NT2/D1 (cell line): Measurements from ENCODE around the gene MGST2.

Experiments used
- DNase-seq: peaks from one replicate; pipeline ENCODE4 v3.0.0-alpha.2; 2011; ENCODE audit warnings: low read depth, low spot score
- H3K27me3 ChIP-seq: 2 replicates; pipeline ENCODE4 v1.6.0; 2011; ENCODE audit warnings: mild to moderate bottlenecking; ENCODE audit not compliant: insufficient read length, insufficient read depth
- H3K36me3 ChIP-seq: 2 replicates; pipeline ENCODE4 v1.6.1; 2011; ENCODE audit warnings: mild to moderate bottlenecking, low read length, mixed read lengths; ENCODE audit not compliant: insufficient read depth, insufficient read length
- H3K4me1 ChIP-seq: 2 replicates; pipeline ENCODE4 v1.5.1; 2011; ENCODE audit not compliant: insufficient read depth, insufficient read length
- H3K4me3 ChIP-seq: 2 replicates; pipeline ENCODE4 v1.5.1; 2011; ENCODE audit warnings: low read depth; ENCODE audit not compliant: insufficient read length
- H3K9ac ChIP-seq: 2 replicates; pipeline ENCODE4 v1.6.0; 2011; ENCODE audit warnings: low read depth; ENCODE audit not compliant: insufficient read length
- H3K9me3 ChIP-seq: 2 replicates; pipeline ENCODE4 v1.5.1; 2011; ENCODE audit warnings: mild to moderate bottlenecking, low read length; ENCODE audit not compliant: insufficient read depth
- SUZ12 ChIP-seq: IDR thresholded peaks from 2 replicates; pipeline ENCODE4 v1.6.1; 2011; ENCODE audit not compliant: insufficient read length, insufficient read depth; ENCODE audit errors: extremely low read depth
- YY1 ChIP-seq: IDR thresholded peaks from 2 replicates; pipeline ENCODE4 v1.6.1; 2011; ENCODE audit not compliant: insufficient read length, insufficient read depth
- ZNF274 ChIP-seq: IDR thresholded peaks from 2 replicates; pipeline ENCODE4 v1.6.1; 2011; ENCODE audit warnings: mild to moderate bottlenecking, low read depth, low read length

Gene MGST2

GRCh38 chr4:139720806-139721205 is 55.2 kb downstream of the MGST2 start:
- H3K9me3 ChIP-seq, result no peaks in the 10 kb centered on the region; the same call in 1 of the 2 replicates
- no peaks in the 10 kb centered on the region for H3K4me1 ChIP-seq
- TF ChIP-seq YY1 (no peak), ZNF274 (no peak), SUZ12 (no peak)
- no peak for DNase-seq
- H3K27me3 ChIP-seq, result no peaks in the 10 kb centered on the region
- H3K36me3 ChIP-seq, result no peaks in the 10 kb centered on the region
- H3K9ac ChIP-seq, result no peak overlapping the region
- H3K4me3 ChIP-seq, result no peak overlapping the region

DNA sequence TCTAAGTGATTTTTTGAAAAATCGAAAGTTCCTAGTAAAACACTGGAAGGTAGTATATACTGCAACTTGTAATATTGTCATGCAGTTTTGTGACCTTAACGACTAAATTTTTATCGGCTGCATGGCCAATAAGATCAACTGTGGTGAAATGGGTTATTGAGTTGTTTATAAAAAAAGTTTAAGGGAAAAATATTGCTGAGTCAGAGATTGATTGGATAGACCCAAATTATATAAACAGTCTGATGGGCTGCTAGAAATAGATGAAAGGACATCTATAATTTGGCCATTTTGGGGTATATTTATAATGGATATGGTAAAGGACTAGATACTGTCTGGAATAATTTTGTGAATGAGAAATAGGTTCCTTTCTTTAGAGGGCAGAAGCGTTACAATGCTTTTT is 56.2 kb downstream of the MGST2 start:
- no peaks in the 10 kb centered on the region for H3K36me3 ChIP-seq
- H3K4me1 ChIP-seq, result no peaks in the 10 kb centered on the region
- no peak for DNase-seq
- no peak overlapping the region for H3K9ac ChIP-seq
- no peak overlapping the region for H3K4me3 ChIP-seq
- no peaks in the 10 kb centered on the region for H3K27me3 ChIP-seq
- TF ChIP-seq YY1 (no peak), ZNF274 (no peak), SUZ12 (no peak)
- H3K9me3 ChIP-seq, result no peaks in the 10 kb centered on the region; the same call in 1 of the 2 replicates

- DNase-seq, result no peak
- no peaks in the 10 kb centered on the region for H3K27me3 ChIP-seq
- H3K36me3 ChIP-seq, result no peaks in the 10 kb centered on the region
- TF ChIP-seq YY1, result no peak
- no peak for TF ChIP-seq SUZ12
- TF ChIP-seq ZNF274, result no peak
- H3K4me3 ChIP-seq, result no peak overlapping the region
- no peak overlapping the region for H3K9ac ChIP-seq
- H3K9me3 ChIP-seq, result no peaks in the 10 kb centered on the region
- no peaks in the 10 kb centered on the region for H3K4me1 ChIP-seq
Observed at GRCh38 chr4:139725236-139725635, 59.6 kb downstream of the MGST2 start.

DNA sequence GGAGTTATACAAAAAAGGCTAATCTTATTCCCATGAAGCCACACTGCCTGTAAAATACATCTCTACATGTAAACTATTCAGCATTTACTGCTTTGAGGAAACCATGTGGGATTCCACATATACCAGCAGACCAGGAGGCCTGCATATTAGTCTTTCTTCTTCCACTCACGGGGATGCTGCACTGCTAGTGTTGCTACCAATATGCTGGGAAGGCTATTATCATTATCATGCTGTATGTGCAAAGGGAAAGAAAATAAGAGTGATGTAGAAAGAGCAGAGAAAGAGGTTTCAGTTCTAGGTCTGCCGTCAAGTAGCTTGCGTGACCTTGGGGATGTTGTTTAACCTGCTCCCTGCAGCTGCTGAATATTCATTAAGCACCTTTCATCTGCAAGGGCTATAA is 61.0 kb downstream of the MGST2 start:
- Histone ChIP-seq H3K4me1 (no peaks in the 10 kb centered on the region), H3K36me3 (no peaks in the 10 kb centered on the region), H3K9ac (no peak overlapping the region), H3K27me3 (no peaks in the 10 kb centered on the region), H3K9me3 (no peaks in the 10 kb centered on the region), H3K4me3 (no peak overlapping the region)
- DNase-seq, result no peak
- TF ChIP-seq ZNF274, result no peak
- no peak for TF ChIP-seq YY1
- TF ChIP-seq SUZ12, result no peak

GRCh38 chr4:139728146-139728545 is 62.5 kb downstream of the MGST2 start:
- no peaks in the 10 kb centered on the region for H3K9me3 ChIP-seq
- no peaks in the 10 kb centered on the region for H3K4me1 ChIP-seq
- no peak overlapping the region for H3K9ac ChIP-seq
- DNase-seq, result no peak
- H3K27me3 ChIP-seq, result no peaks in the 10 kb centered on the region
- no peak overlapping the region for H3K4me3 ChIP-seq
- no peaks in the 10 kb centered on the region for H3K36me3 ChIP-seq
- no peak for TF ChIP-seq YY1
- TF ChIP-seq SUZ12, result no peak
- TF ChIP-seq ZNF274, result no peak

DNA sequence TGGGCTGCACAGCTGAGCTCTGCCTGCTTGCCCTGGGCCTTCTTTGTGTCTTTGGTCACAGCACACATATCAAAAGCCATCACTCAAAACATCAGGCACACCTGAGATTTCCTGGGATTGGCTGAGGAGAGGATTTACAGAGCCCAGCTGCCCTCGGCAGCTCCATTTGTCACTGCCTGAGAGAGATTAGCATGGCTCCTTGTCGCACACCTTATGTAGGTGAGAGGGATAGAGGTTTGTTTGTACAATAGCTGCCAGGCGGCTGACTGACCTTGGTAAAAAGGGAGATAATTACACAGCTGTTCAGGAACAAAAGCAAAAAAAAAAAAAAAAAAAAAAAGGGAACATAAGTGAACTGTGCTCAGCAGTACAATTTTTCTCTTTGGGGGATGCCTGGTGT is 63.2 kb downstream of the MGST2 start:
- TF ChIP-seq YY1 (no peak), ZNF274 (no peak), SUZ12 (no peak)
- Histone ChIP-seq H3K27me3 (peaks cover 2% of the 10 kb centered on the region), H3K9ac (no peak overlapping the region), H3K4me1 (no peaks in the 10 kb centered on the region), H3K9me3 (no peaks in the 10 kb centered on the region), H3K36me3 (no peaks in the 10 kb centered on the region), H3K4me3 (no peak overlapping the region)
- DNase-seq, result no peak

DNA sequence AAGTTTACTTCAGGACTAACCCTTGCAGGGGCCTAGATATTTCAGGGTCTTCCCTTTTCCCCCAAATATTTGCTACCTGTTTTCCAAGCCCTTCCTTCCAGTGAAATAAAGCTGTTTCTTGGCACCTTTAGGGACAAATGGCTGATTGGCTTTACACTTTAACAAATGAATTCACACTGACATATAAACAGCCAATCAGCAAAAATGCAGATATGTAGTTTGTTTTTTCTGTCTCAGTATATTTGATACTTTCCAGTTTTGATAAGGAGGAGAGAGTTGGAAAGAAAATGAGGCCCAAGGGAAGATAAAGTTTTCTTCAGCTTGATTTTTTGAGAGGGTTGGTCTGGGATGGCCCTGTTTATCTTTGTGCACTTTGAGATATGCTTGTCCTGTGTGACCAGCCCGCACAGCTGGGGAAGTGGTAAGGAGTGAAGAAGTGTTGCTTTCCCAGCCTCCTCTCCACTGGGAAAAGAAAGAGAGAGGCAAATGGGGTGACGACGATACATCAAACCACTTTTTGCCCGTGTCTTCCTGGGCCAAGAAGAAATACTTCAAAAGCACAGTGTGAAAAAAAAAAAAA is 67.5 kb downstream of the MGST2 start:
- Histone ChIP-seq H3K9ac (no peak overlapping the region), H3K4me3 (no peak overlapping the region), H3K27me3 (peaks cover 14% of the 10 kb centered on the region), H3K4me1 (no peaks in the 10 kb centered on the region), H3K36me3 (no peaks in the 10 kb centered on the region), H3K9me3 (no peaks in the 10 kb centered on the region)
- DNase-seq, result no peak
- TF ChIP-seq ZNF274, result no peak
- TF ChIP-seq YY1, result no peak
- no peak for TF ChIP-seq SUZ12
